ENCODE data around the gene GALNT18.
A peak's percentile ranks its signal among the peaks of the same experiment; 100 is the strongest.
"Not testable (repeated sequence)": the region's sequence is repeated elsewhere in the genome, so short reads cannot be mapped to it uniquely, and the experiment has no call there.

Gene GALNT18

GRCh38 chr11:11458001-11458400 is 163.8 kb downstream of the GALNT18 start:
- DNase-seq (ENCODE audit: low read depth): no peak
- TF ChIP-seq, protein P1, sequence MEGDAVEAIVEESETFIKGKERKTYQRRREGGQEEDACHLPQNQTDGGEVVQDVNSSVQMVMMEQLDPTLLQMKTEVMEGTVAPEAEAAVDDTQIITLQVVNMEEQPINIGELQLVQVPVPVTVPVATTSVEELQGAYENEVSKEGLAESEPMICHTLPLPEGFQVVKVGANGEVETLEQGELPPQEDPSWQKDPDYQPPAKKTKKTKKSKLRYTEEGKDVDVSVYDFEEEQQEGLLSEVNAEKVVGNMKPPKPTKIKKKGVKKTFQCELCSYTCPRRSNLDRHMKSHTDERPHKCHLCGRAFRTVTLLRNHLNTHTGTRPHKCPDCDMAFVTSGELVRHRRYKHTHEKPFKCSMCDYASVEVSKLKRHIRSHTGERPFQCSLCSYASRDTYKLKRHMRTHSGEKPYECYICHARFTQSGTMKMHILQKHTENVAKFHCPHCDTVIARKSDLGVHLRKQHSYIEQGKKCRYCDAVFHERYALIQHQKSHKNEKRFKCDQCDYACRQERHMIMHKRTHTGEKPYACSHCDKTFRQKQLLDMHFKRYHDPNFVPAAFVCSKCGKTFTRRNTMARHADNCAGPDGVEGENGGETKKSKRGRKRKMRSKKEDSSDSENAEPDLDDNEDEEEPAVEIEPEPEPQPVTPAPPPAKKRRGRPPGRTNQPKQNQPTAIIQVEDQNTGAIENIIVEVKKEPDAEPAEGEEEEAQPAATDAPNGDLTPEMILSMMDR (IDR thresholded peaks at IDR 0.05; ENCODE audit: insufficient read depth, low read depth, low read length, missing control alignments): no peak
- no peak overlapping the region for H3K4me3 ChIP-seq (ENCODE audit: low read length)

GRCh38 chr11:11456866-11457265 is 164.9 kb downstream of the GALNT18 start:
- H3K4me3 ChIP-seq (ENCODE audit: low read length): no peak overlapping the region
- TF ChIP-seq, protein P1 (IDR thresholded peaks at IDR 0.05; ENCODE audit: insufficient read depth, low read depth, low read length, missing control alignments): no peak
- DNase-seq (ENCODE audit: low read depth): no peak

- TF ChIP-seq, protein P1 (IDR thresholded peaks at IDR 0.05; ENCODE audit: insufficient read depth, low read depth, low read length, missing control alignments): no peak
- H3K4me3 ChIP-seq (ENCODE audit: low read length): no peak overlapping the region
- peak; percentile 46 for DNase-seq (ENCODE audit: low read depth)
These were observed 167.1 kb downstream of the GALNT18 start for GRCh38 chr11:11454671-11455223.

GRCh38 chr11:11451501-11452005 is 170.3 kb downstream of the GALNT18 start:
- H3K4me3 ChIP-seq (ENCODE audit: low read length): no peak overlapping the region
- TF ChIP-seq, protein P1 (IDR thresholded peaks at IDR 0.05; ENCODE audit: insufficient read depth, low read depth, low read length, missing control alignments): no peak
- DNase-seq (ENCODE audit: low read depth): no peak

- DNase-seq (ENCODE audit: low read depth): peak; percentile 74
- H3K4me3 ChIP-seq (ENCODE audit: low read length): no peak overlapping the region
- TF ChIP-seq, protein P1 (IDR thresholded peaks at IDR 0.05; ENCODE audit: insufficient read depth, low read depth, low read length, missing control alignments): no peak
These were observed 171.0 kb downstream of the GALNT18 start for GRCh38 chr11:11450744-11451362.

DNA sequence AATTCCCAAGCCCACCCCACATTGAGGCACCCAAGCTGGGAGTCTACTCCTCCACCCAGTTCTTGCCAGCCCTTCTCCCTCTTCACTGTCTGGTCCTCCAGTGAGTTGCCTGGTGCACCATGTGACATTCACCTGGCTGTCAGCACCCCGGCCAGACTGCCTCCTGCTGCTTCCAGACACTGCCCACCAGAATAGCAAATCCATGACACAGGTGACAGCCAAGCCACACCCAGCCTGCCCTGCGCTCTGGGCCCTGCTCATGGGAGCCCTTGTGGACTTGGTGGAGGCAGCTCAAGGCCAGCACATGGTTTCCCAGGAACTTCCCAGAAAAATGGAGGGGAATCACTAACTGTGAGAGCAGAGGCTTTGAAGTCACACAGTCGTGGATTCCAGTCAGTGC is 172.5 kb downstream of the GALNT18 start:
- H3K4me3 ChIP-seq (ENCODE audit: low read length): no peak overlapping the region
- TF ChIP-seq, protein P1 (IDR thresholded peaks at IDR 0.05; ENCODE audit: insufficient read depth, low read depth, low read length, missing control alignments): no peak
- no peak for DNase-seq (ENCODE audit: low read depth)

- TF ChIP-seq, protein P1 (IDR thresholded peaks at IDR 0.05; ENCODE audit: insufficient read depth, low read depth, low read length, missing control alignments): no peak
These were observed 173.2 kb downstream of the GALNT18 start for GRCh38 chr11:11448626-11449025.

GRCh38 chr11:11447601-11448000 is 174.2 kb downstream of the GALNT18 start:
- not testable (repeated sequence) for H3K4me3 ChIP-seq (ENCODE audit: low read length); DNase-seq (ENCODE audit: low read depth)

More at GRCh38 chr11:11448626-11449025, 173.2 kb downstream of the GALNT18 start:
- no peak for DNase-seq (ENCODE audit: low read depth)
- no peak overlapping the region for H3K4me3 ChIP-seq (ENCODE audit: low read length)

All from epithelial cell of esophagus (primary cell).